Heart right ventricle (tissue), 16 donors: ENCODE results near the gene NOP14. TPM values are rescaled to one million over a fixed set of nuclear protein-coding genes. Genes with fewer than 3 reads are reported as not detected.
A peak's percentile ranks its signal among the peaks of the same experiment; 100 is the strongest.

ENCODE experiments used
- ATAC-seq, 8 donors: fragments of 200-7000 bp; cut with Tn5 transposase; one replicate each; pipeline ENCODE4 v1.9.1; 2020; ENCODE audit warnings: mild to moderate bottlenecking in 8 of 8, moderate library complexity in 8 of 8, moderate number of reproducible peaks in 1 of 8
- DNase-seq, 2 donors: peaks; one replicate each; pipeline ENCODE4 v3.0.0-alpha.2; 2020
- H3K27ac ChIP-seq, 10 donors: fragments of 200-600 bp; sonication (generic) in 2 of 10; one replicate each; pipeline versions ENCODE4 v1.5.0 to v1.8.0; 2020 to 2022; ENCODE audit warnings: mild to moderate bottlenecking in 3 of 10
- H3K27me3 ChIP-seq, 7 donors: fragments of 200-600 bp; one replicate each; pipeline ENCODE4 v1.8.0; 2021 to 2022; ENCODE audit warnings: mild to moderate bottlenecking in 2 of 7
- H3K36me3 ChIP-seq, 9 donors: fragments of 200-600 bp; sonication (generic) in 1 of 9; one replicate each; pipeline versions ENCODE4 v1.5.0 to v1.8.0; 2020 to 2022; ENCODE audit warnings: mild to moderate bottlenecking in 2 of 9
- H3K4me1 ChIP-seq, 9 donors: fragments of 200-600 bp; sonication (generic) in 1 of 9; one replicate each; pipeline versions ENCODE4 v1.5.0 to v1.8.0; 2020 to 2022; ENCODE audit warnings: mild to moderate bottlenecking in 4 of 9
- H3K4me3 ChIP-seq, 10 donors: fragments of 200-600 bp; sonication (generic) in 2 of 10; one replicate each; pipeline versions ENCODE4 v1.5.0 to v1.8.0; 2020 to 2022; ENCODE audit warnings: mild to moderate bottlenecking in 7 of 10, moderate library complexity in 2 of 10
- H3K9me3 ChIP-seq, 11 donors: fragments of 200-600 bp in 10 of 11; sonication (generic) in 2 of 11; one replicate each; pipeline versions ENCODE4 v1.5.0 to v1.8.0; 2013 to 2022; ENCODE audit warnings: mild to moderate bottlenecking in 2 of 11, control low read depth in 1 of 11, moderate library complexity in 1 of 11
- WGBS, 2 donors: extraction: QIAGEN DNeasy Blood & Tissue Kit; methylation state at CpG; one replicate each; pipeline ENCODE4 v1.1.7; 2013; ENCODE audit warnings: inconsistent platforms in 1 of 2; 5-methylcytosine and 5-hydroxymethylcytosine counted together
- intact Hi-C, 10 donors: fragments of 100-400 bp; cut with DNase I; formaldehyde crosslinking; loops; one replicate each; pipeline versions ENCODE4 v1.11.1 to v1.14.2; 2022
- long read RNA-seq, 3 donors: library from polyadenylated mRNA; unstranded; transcript quantifications; one replicate each; pipeline ENCODE4 v2.0.0, GENCODE V29; 2020 to 2021
- polyA plus RNA-seq, 2 donors: library from polyadenylated mRNA; stranded (reverse); fragments of 200-250 nt; gene quantifications; one replicate each; pipeline ENCODE4 v1.2.3, GENCODE V29; 2013
- total RNA-seq, 10 donors: library from RNA; stranded (reverse); fragmentation: NEBNext Ultra II Directional in 3 of 10; extraction: Animal tissue kit (Norgen Biotek cat#: 25700) in 3 of 10; gene quantifications; one replicate each; pipeline versions ENCODE4 v1.2.1 to v1.2.4, GENCODE V29; 2021 to 2023
- TF ChIP-seq, protein P1 (sequence below), 9 donors: fragments of 200-600 bp; sonication (generic) in 2 of 9; IDR thresholded peaks; one replicate each; pipeline versions ENCODE4 v1.5.0 to v1.8.0; 2021 to 2022; ENCODE audit warnings: antibody characterized with exemption in 9 of 9, mild to moderate bottlenecking in 5 of 9, moderate library complexity in 1 of 9
- donor health status: Arrhythmogenic right ventricular cardiomyopathy.
- donor health status: ischemic (EF 13 %, LVEDD 7.1; RV severe dilation, severe dysfunction).
- donor health status: healthy with polysubstance abuse.
- donor health status: DM: no; HTN: yes; CAD: no.
- donor health status: DM: no; HTN: no; CAD: no.
- donor health status: ischemic (EF 25% LVEDD 6.9; RV normal size, moderate dysfunction).
- donor health status: ischemic (EF 25% LVEDD 5.7; RV mildly dilated, moderate dysfunction).
- donor health status: healthy.
- donor health status: DM: yes; HTN: yes; CAD: no.
- donor health status: Ischemic cardiomyopathy.
- donor health status: ischemic (EF 35%, LVEDD 5.7; RV mildly dilated, moderate dysfunction).
- donor health status: nonischemic (EF 11% LVEDD 7.7; RV severe dilation, severe dysfunction).
- donor health status: DM: yes; HTN: yes; CAD: no.
- donor health status: PGD.
- donor health status: ischemic (EF 29% LVEDD 5.4; RV normal size, mild dysfunction).
- donor health status: nonischemic (EF 23%, LVEDD 6.1; RV moderate dilation, normal function).

NOP14 gene
- total RNA-seq (10 to 100 TPM; 12.4 to 24.0 (median 17.3) TPM), polyA plus RNA-seq (10 to 100 TPM; 12.5 to 19.1 TPM)
- long read RNA-seq, donor 1, transcript NOP14-203 (18 exons, 3,538 nt): major isoform, 10 of 23 reads
- long read RNA-seq, donor 1, partial matches to known transcripts: 3 of 23 reads
- long read RNA-seq, donor 1, other reads (novel, unspliced or antisense): 7 of 23 reads
- long read RNA-seq, donor 2, transcript NOP14-203 (18 exons, 3,538 nt): major isoform, 10 of 20 reads
- long read RNA-seq, donor 2, partial matches to known transcripts: 5 of 20 reads
- long read RNA-seq, donor 2, other reads (novel, unspliced or antisense): 4 of 20 reads
- long read RNA-seq, donor 3, transcript NOP14-203 (18 exons, 3,538 nt): major isoform, 19 of 33 reads
- long read RNA-seq, donor 3, partial matches to known transcripts: 7 of 33 reads
- long read RNA-seq, donor 3, other reads (novel, unspliced or antisense): 6 of 33 reads

DNA sequence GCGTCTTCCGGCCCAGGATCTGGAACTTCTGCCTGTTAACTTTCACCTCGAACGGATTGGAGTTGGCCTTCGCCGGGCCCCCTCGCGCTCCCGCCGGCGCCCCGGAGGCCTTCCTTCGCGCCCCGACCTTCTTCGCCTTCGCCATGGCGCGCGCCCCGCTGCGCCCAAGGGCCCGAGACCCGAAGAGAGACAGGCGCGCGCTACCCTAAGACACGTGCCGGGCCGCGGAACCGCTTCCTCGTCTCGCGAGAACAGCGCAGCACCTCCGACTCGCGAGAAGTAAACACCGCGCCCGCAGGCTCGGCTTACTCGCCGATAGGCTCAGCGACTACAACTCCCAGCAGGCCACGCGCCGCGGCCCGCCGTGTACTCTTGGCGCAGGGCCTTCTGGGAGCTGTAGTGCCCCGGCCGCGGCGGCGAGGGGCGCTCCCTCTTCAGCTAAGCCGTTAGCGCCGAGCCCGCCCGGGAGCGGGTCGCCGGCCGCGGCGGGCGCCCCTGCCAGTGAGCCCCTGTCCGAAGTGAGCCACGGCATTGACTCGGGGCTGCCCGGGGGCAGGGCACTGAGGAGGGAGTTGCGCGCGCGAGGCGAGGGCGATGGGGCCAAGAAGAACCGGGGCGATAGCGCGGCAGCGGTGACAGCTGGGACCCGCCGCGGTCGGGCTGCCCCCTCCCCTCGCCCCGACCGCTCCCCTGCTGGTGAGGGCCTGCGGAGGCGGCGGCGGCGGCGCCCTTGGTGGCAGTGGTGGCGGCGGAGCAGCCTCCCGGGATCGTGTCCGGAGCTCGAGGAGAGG is at the start of gene NOP14, which contains the start of gene GRK4:
Gene NOP14, minus strand, starts transcription at position 232 of the 791 bp plus-strand sequence. Its CDS starts 87 bp downstream, at position 145.
Gene GRK4, plus strand, starts transcription at position 397 of the 791 bp plus-strand sequence. CDS start 500 bp downstream, outside the sequence.
- intact Hi-C loops: loop anchor here in 3 of 10 donors (2.0 to 10.0 kb wide), 4 partner anchors 71 to 549 kb away; partner anchors contain the start of genes CFAP99 (in 1 of the 3), TNIP2 (in 1 of the 3) and ZFYVE28 (in 1 of the 3)

DNA sequence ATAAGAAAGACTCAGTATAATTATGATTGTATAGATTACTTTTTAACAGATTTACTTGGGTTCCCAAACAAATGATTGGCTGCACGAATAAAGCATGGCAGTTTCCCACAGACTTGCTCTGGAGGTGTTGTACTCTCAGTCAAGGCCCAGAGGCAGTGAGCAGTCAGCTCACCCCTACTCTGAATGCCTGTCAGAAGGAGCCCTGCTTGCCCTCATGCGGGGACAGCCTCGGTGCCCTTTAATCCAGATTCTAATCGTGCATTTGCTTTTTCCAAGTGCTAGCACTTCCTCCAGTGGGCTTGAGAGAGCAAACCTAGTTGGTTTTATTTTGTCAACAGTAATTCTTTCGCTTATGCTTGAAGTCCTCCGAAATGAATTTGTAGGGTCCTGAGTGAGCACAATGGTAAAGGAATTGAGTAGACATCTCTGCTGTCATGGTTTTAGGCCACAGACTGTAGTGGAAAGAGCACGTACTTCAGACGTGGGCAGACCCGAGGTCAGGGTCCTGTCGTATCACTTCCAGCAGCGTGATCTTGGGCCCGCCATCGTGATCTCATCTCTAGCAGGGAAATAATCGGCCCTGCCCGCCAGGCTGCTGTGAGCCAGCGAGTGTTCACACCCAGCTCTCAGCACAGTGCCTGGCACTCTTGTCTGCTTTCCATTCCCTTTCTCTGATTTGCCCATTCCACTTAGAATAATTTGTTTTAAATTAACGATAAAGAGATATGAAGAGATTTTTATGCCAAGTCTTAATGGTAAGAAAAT is 48.4 kb upstream of the NOP14 start:
- WGBS, 2 donors: 91 to 92% methylated on average over 17 of the region's 17 CpGs
- Histone ChIP-seq H3K27me3 (no peaks in the 10 kb centered on the region), H3K4me1 (peaks cover 0 to 5% (median 0%) of the 10 kb centered on the region in 9 donors), H3K36me3 (no peaks in the 10 kb centered on the region), H3K9me3 (no peaks in the 10 kb centered on the region), H3K4me3 (no peak overlapping the region), H3K27ac (no peak overlapping the region)
- no peak for DNase-seq
- intact Hi-C loops: no loop called here
- ATAC-seq: no peak
- TF ChIP-seq, protein P1, sequence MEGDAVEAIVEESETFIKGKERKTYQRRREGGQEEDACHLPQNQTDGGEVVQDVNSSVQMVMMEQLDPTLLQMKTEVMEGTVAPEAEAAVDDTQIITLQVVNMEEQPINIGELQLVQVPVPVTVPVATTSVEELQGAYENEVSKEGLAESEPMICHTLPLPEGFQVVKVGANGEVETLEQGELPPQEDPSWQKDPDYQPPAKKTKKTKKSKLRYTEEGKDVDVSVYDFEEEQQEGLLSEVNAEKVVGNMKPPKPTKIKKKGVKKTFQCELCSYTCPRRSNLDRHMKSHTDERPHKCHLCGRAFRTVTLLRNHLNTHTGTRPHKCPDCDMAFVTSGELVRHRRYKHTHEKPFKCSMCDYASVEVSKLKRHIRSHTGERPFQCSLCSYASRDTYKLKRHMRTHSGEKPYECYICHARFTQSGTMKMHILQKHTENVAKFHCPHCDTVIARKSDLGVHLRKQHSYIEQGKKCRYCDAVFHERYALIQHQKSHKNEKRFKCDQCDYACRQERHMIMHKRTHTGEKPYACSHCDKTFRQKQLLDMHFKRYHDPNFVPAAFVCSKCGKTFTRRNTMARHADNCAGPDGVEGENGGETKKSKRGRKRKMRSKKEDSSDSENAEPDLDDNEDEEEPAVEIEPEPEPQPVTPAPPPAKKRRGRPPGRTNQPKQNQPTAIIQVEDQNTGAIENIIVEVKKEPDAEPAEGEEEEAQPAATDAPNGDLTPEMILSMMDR (IDR thresholded peaks at IDR 0.05): no peak

More for the DNA sequence above, at the start of gene NOP14, which contains the start of gene GRK4:
- Histone ChIP-seq H3K4me3 (peak within 1 kb of the TSS; percentile 77 to 99 (median 97)), H3K27ac (peak within 1 kb of the TSS; percentile 86 to 95 (median 92)), H3K9me3 (no peaks in the 10 kb centered on the region), H3K27me3 (no peaks in the 10 kb centered on the region), H3K4me1 (peaks cover 9 to 36% (median 25%) of the 10 kb centered on the region in 9 donors), H3K36me3 (peaks cover 0 to 13% (median 2%) of the 10 kb centered on the region in 9 donors)
- DNase-seq: peak; percentile 97 to 98
- ATAC-seq: peak; percentile 97 to 99 (median 98)
- TF ChIP-seq, protein P1 (IDR thresholded peaks at IDR 0.05): peak in 8 of 9 donors; percentile 21 to 64 (median 41)
- WGBS, 2 donors: 0 to 1% methylated on average over 89 to 104 of the region's 105 CpGs

DNA sequence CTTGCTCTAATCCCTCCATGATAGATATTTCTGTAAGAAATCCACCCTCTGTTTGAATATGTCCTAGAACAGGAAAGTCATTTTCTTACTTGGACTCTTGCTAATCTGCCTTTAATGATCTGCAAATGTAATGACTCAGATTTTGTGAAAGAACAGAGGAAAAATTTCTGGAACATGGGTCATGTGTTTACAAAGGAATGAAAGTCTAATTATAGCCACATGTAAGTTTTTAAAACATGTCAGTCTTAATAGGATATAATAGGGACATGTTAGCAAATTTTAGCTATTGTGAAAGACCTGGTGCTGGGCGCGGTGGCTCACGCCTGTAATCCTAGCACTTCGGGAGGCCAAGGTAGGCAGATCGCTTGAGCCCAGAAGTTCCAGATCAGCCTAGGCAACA is 47.8 kb upstream of the NOP14 start:
- Histone ChIP-seq H3K9me3 (no peaks in the 10 kb centered on the region), H3K27ac (no peak overlapping the region), H3K27me3 (no peaks in the 10 kb centered on the region), H3K4me1 (peaks cover 0 to 5% (median 0%) of the 10 kb centered on the region in 9 donors), H3K36me3 (no peaks in the 10 kb centered on the region), H3K4me3 (no peak overlapping the region)
- DNase-seq (no peak), ATAC-seq (no peak)
- TF ChIP-seq, protein P1 (IDR thresholded peaks at IDR 0.05): no peak
- 94 to 95% methylated on average over 5 of the region's 5 CpGs for WGBS, 2 donors
- intact Hi-C loops: no loop called here
